ENCODE measurements around the gene MMP23B.

DNA sequence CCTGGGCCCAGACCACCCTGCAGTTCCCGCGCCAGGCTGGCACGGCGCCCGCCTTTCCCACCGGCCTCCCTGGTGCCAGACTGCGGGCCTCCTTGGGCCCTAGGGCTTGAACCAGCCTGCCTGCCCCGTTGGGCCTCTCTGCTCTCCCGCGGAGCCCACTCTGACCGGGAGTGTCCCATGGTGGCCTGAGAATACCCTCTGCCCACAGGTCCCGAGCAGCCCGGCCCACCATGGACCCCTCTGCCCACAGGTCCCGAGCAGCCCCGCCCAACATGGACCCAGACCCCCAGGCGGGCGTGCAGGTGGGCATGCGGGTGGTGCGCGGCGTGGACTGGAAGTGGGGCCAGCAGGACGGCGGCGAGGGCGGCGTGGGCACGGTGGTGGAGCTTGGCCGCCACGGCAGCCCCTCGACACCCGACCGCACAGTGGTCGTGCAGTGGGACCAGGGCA is 8.8 kb upstream of the MMP23B start:
- TF ChIP-seq, protein P1, sequence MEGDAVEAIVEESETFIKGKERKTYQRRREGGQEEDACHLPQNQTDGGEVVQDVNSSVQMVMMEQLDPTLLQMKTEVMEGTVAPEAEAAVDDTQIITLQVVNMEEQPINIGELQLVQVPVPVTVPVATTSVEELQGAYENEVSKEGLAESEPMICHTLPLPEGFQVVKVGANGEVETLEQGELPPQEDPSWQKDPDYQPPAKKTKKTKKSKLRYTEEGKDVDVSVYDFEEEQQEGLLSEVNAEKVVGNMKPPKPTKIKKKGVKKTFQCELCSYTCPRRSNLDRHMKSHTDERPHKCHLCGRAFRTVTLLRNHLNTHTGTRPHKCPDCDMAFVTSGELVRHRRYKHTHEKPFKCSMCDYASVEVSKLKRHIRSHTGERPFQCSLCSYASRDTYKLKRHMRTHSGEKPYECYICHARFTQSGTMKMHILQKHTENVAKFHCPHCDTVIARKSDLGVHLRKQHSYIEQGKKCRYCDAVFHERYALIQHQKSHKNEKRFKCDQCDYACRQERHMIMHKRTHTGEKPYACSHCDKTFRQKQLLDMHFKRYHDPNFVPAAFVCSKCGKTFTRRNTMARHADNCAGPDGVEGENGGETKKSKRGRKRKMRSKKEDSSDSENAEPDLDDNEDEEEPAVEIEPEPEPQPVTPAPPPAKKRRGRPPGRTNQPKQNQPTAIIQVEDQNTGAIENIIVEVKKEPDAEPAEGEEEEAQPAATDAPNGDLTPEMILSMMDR (IDR thresholded peaks at IDR 0.05): no peak
- no peak for TF ChIP-seq POLR2A (IDR thresholded peaks at IDR 0.05)

Data from uterus (tissue), 2 donors.